DND-41 (cell line): ENCODE results near the gene SCUBE1.

Source experiments
- ATAC-seq: fragments of 200-7000 bp; cut with Tn5 transposase; 3 replicates; pipeline ENCODE4 v1.9.1; 2021; ENCODE audit warnings: low read depth; ENCODE audit not compliant: insufficient read depth
- DNase-seq: peaks from one replicate; pipeline ENCODE4 v3.0.0-alpha.2; 2020
- H2AFZ ChIP-seq: 2 replicates; pipeline ENCODE4 v1.6.0; 2012; ENCODE audit warnings: low read depth, low read length
- H3K27ac ChIP-seq: 2 replicates; pipeline ENCODE4 v1.5.1; 2012; ENCODE audit warnings: low read length, inconsistent platforms
- H3K27me3 ChIP-seq: fragments of 200-600 bp; sonication (generic); 2 replicates; pipeline ENCODE4 v1.6.0; 2012; ENCODE audit warnings: low read length, mild to moderate bottlenecking, inconsistent platforms; ENCODE audit not compliant: insufficient read depth, poor library complexity
- H3K36me3 ChIP-seq: 2 replicates; pipeline ENCODE4 v1.5.1; 2012; ENCODE audit warnings: low read length, inconsistent platforms; ENCODE audit not compliant: insufficient read depth
- H3K4me1 ChIP-seq: 2 replicates; pipeline ENCODE4 v1.5.1; 2012; ENCODE audit warnings: mild to moderate bottlenecking, low read length; ENCODE audit not compliant: insufficient read depth
- H3K4me2 ChIP-seq: 2 replicates; pipeline ENCODE4 v1.6.0; 2012; ENCODE audit warnings: mild to moderate bottlenecking, moderate library complexity, low read length, inconsistent platforms; ENCODE audit not compliant: insufficient read depth
- H3K4me3 ChIP-seq, 2 experiments: fragments of 200-600 bp in 1 of 2; shearing (Covaris generic) in 1 of 2; 2 replicates each; pipeline ENCODE4 v1.5.1; 2012 to 2016; ENCODE audit warnings: inconsistent platforms in 2 of 2, low read length in 2 of 2, mild to moderate bottlenecking in 2 of 2, low read depth in 1 of 2, moderate library complexity in 1 of 2
- H3K79me2 ChIP-seq: 2 replicates; pipeline ENCODE4 v1.6.0; 2012; ENCODE audit warnings: low read length, inconsistent platforms; ENCODE audit not compliant: insufficient read depth
- H3K9ac ChIP-seq: 2 replicates; pipeline ENCODE4 v1.6.0; 2012; ENCODE audit warnings: low read depth, mild to moderate bottlenecking, inconsistent platforms, low read length, moderate library complexity
- H3K9me3 ChIP-seq: 2 replicates; pipeline ENCODE4 v1.5.1; 2012; ENCODE audit warnings: low read length, moderate library complexity, mild to moderate bottlenecking, inconsistent platforms; ENCODE audit not compliant: insufficient read depth, severe bottlenecking
- H4K20me1 ChIP-seq: 2 replicates; pipeline ENCODE4 v1.6.0; 2012; ENCODE audit warnings: low read length; ENCODE audit not compliant: insufficient read depth
- EZH2 ChIP-seq: IDR thresholded peaks from 3 replicates; pipeline ENCODE4 v1.6.1; 2012; ENCODE audit warnings: borderline replicate concordance, low read depth, mild to moderate bottlenecking, moderate library complexity, low read length, inconsistent platforms; ENCODE audit not compliant: severe bottlenecking
- TF ChIP-seq, protein P1 (sequence below): IDR thresholded peaks from 2 replicates; pipeline ENCODE4 v1.5.1; 2012; ENCODE audit warnings: borderline replicate concordance, low read length, moderate library complexity, mild to moderate bottlenecking; ENCODE audit not compliant: poor library complexity, severe bottlenecking; ENCODE audit errors: extremely low read depth

Gene SCUBE1

DNA sequence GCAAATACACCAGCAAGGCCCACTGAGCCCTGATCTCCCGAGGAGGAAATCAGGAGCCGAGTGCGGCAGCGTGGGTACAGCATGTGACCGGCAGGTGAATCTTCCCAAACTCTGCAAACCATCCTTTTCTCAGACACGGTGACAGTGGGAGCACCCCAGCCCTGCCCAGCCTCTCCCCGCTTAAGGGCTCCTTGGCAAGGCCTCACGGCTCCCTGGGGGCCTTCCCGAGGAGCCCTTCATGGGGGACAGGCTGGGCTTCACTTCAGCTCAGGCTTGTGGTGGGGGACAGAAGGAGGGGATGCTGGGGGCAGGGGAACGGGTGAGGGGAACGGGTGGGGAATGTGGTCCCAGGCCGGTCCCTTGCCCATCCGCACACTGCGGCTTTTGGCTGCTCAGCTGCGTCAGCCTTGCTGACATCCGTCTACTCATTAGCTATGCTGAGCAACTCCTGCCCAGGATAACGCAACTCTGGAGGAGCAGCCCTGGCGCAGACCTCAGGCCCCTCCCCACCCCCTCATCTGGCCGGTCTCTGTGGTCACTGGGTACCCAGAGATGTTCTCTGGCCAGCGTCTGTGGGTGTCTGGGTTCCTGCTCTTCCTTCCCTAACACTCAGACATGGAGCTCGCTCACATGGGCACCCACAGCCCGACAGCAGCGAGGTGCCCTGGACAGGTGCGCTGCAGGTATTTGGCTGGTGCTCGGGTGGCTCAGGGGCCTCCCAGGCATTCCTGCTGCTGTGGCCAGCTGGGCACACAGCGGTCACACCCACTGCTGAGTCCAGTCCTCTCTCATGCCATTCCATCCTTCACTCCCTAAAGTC lies 134.3 kb downstream of the SCUBE1 start:
- H3K36me3 ChIP-seq, result no peaks in the 10 kb centered on the region
- no peak overlapping the region for H3K27ac ChIP-seq
- H3K79me2 ChIP-seq, result no peaks in the 10 kb centered on the region
- H3K4me2 ChIP-seq, result no peak overlapping the region
- H3K27me3 ChIP-seq, result no peaks in the 10 kb centered on the region
- H4K20me1 ChIP-seq, result no peaks in the 10 kb centered on the region
- no peaks in the 10 kb centered on the region for H3K9me3 ChIP-seq
- no peak for DNase-seq
- no peaks in the 10 kb centered on the region for H3K4me1 ChIP-seq
- H3K4me3 ChIP-seq, result no peak overlapping the region
- H3K9ac ChIP-seq, result no peak overlapping the region
- no peak for ATAC-seq
- H2AFZ ChIP-seq, result no peak overlapping the region
- no peak for TF ChIP-seq EZH2
- TF ChIP-seq, protein P1, sequence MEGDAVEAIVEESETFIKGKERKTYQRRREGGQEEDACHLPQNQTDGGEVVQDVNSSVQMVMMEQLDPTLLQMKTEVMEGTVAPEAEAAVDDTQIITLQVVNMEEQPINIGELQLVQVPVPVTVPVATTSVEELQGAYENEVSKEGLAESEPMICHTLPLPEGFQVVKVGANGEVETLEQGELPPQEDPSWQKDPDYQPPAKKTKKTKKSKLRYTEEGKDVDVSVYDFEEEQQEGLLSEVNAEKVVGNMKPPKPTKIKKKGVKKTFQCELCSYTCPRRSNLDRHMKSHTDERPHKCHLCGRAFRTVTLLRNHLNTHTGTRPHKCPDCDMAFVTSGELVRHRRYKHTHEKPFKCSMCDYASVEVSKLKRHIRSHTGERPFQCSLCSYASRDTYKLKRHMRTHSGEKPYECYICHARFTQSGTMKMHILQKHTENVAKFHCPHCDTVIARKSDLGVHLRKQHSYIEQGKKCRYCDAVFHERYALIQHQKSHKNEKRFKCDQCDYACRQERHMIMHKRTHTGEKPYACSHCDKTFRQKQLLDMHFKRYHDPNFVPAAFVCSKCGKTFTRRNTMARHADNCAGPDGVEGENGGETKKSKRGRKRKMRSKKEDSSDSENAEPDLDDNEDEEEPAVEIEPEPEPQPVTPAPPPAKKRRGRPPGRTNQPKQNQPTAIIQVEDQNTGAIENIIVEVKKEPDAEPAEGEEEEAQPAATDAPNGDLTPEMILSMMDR, result no peak

DNA sequence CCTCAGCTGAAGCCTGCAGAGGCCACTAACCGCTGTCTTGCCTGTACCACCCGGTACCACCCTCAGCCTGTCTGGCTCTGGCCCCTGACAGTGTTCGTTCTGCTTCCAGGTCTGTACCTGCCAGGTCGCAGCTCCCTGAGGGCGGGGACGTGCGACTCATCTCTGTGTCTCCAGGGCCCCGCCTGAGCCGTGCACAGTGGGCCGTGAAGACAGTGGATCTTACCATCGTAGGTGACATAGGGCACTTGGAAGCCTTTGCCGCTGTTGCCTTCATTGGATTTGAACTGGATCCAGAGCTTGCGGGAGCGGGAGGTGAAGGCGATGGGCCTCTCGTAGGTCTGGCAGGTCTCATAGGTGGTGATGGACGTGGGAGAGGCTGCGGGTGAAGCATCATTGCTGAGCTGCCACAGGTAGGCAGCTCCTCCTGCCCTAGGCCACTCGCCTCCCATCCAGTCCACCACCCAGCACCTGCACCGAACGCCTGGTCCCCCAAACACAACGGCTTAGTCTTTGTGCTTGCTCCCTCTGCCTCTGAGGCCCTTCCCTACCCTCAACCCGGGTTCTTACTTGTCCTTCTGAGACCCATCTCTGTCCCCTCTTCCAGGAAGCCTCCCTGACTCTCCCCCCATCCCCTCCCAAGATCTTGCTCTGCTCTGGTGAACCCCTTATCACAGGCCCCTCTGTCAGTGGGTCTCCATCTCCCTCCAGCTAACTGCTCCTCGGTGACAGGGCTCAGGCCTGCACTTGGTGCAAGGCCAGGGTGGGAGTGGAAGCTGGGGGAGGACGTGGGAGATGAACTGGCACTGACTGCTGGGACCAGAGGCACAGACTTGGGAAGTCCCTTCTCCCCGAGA lies 135.1 kb downstream of the SCUBE1 start:
- Histone ChIP-seq H3K27ac (no peak overlapping the region), H4K20me1 (no peaks in the 10 kb centered on the region), H3K4me2 (no peak overlapping the region), H3K36me3 (no peaks in the 10 kb centered on the region), H3K27me3 (no peaks in the 10 kb centered on the region), H3K9ac (no peak overlapping the region), H3K9me3 (no peaks in the 10 kb centered on the region), H3K4me1 (no peaks in the 10 kb centered on the region), H3K4me3 (no peak overlapping the region), H2AFZ (no peak overlapping the region), H3K79me2 (no peaks in the 10 kb centered on the region)
- ATAC-seq (no peak), DNase-seq (no peak)
- TF ChIP-seq EZH2, result no peak
- TF ChIP-seq, protein P1, result no peak

DNA sequence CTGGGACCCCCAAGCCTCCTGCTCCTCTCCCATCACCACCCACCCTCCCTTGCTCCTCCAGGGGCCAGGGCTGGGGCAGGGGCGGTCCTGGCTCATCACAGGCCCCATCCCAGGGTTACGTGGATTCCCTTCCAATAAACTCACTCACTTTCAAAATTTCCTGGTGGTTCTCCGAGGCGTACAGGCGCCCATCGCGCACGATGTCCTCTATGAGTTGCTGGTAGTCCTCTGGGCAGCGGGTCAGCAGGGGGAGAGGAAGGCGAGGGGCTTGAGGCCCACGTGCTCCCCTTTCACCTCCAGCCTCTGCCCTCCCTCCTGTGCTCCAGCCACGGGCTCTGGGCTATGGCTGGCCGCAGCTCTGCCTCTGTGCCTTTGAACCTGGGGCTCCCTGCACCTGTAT lies 135.8 kb downstream of the SCUBE1 start:
- Histone ChIP-seq H4K20me1 (no peaks in the 10 kb centered on the region), H3K4me2 (no peak overlapping the region), H3K9ac (no peak overlapping the region), H3K9me3 (no peaks in the 10 kb centered on the region), H3K4me3 (no peak overlapping the region), H3K79me2 (no peaks in the 10 kb centered on the region), H2AFZ (no peak overlapping the region), H3K4me1 (no peaks in the 10 kb centered on the region), H3K27ac (no peak overlapping the region), H3K36me3 (no peaks in the 10 kb centered on the region), H3K27me3 (no peaks in the 10 kb centered on the region)
- TF ChIP-seq, protein P1, result no peak
- TF ChIP-seq EZH2, result no peak
- ATAC-seq, result no peak
- no peak for DNase-seq
